NCI-H1048 (cell line): Measurements from ENCODE around the gene CYP2J2.
A peak's percentile ranks its signal among the peaks of the same experiment; 100 is the strongest.
"Not testable (repeated sequence)": the region's sequence is repeated elsewhere in the genome, so short reads cannot be mapped to it uniquely, and the experiment has no call there.

Experiments used
- DNase-seq: peaks from one replicate; lab custom pipeline; 2025; lab: John Stamatoyannopoulos, UW

CYP2J2 gene, protein sequence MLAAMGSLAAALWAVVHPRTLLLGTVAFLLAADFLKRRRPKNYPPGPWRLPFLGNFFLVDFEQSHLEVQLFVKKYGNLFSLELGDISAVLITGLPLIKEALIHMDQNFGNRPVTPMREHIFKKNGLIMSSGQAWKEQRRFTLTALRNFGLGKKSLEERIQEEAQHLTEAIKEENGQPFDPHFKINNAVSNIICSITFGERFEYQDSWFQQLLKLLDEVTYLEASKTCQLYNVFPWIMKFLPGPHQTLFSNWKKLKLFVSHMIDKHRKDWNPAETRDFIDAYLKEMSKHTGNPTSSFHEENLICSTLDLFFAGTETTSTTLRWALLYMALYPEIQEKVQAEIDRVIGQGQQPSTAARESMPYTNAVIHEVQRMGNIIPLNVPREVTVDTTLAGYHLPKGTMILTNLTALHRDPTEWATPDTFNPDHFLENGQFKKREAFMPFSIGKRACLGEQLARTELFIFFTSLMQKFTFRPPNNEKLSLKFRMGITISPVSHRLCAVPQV

DNA sequence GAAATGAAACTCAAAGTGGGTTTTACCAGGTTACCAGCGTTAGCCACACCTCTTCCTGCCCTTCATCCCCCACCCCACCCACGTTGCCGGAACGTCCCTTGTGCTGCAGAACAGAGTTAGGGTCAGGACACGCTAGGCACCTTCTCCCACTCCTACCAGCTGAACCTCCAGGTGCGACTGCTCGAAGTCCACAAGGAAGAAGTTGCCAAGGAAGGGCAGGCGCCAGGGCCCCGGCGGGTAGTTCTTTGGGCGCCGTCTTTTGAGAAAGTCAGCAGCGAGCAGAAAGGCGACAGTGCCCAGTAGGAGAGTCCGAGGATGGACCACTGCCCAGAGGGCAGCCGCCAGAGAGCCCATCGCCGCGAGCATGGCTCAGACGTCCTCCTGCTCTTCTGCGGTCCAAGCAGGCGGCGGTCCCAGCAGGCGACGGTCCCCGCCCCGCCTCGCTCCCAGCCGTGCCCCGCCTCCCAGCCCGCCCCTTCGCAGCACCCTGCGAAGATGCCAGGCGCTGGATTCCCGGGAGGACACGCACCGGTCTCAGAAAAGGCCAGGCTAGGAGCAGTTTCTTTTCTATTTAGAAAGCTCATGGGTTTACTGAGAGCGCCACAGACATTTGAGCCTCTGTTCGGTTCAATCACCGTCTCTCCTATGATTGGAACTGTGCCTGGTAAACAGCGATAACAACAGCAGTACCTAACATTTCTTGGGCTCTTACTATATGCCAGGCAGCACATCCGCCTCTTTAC, at the start of gene CYP2J2:
CYP2J2 (minus strand) TSS at position 393 of the 743 bp plus-strand sequence; CDS start at position 366, 27 bp downstream.
- DNase-seq: no peak

DNA sequence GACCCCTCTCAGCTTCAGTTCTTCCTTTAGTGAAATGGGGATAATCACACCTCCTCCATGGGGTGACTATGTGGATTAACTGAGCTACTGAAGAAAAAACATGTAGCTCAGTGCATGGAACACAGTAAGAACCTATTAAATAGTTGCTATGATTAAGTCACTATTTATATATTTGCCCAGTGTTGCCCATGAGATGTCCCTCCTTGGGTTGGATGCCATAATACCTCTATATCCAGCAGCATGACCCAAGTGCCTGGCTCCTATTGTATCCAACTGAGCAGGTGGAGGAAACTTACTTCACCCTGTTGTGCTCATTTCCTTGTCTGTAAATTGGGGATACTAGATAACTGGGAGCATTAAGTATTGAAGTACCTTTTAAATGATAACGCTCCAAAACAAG, 47.1 kb upstream of the CYP2J2 start:
- DNase-seq: no peak

DNA sequence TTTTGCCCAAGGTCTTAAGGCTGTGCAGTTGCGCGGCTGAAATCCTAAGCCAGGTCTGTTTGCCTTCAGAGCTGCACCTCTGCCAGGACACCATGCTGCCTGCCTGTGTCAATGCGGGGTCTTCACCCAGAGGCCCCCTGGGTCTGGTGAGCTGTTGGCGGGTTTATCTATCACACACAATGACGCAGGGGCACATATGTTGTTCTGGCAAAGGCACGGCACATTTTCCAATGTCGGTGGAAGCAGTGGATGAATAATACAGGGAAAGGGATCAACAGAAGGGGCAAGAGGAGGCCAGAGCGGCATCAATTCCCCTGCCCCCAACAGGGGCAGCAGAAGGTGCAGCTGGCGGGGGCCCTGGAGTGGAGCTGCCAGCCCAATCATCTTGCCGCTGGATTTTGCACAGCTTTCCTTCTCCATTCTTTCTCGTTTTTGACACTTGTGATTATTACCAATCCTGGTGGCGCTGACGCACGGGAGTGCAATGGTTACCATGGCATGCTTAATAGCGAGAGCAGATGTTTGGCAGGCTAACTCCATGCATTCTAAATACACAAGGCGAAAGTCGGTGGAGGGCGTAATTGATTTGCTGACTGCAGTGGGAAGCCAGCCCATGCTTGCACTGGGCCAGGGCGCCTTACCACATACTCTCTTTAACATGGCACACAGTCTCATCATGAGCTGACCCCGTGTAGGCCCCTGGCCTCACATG, 45.8 kb upstream of the CYP2J2 start:
- no peak for DNase-seq

DNA sequence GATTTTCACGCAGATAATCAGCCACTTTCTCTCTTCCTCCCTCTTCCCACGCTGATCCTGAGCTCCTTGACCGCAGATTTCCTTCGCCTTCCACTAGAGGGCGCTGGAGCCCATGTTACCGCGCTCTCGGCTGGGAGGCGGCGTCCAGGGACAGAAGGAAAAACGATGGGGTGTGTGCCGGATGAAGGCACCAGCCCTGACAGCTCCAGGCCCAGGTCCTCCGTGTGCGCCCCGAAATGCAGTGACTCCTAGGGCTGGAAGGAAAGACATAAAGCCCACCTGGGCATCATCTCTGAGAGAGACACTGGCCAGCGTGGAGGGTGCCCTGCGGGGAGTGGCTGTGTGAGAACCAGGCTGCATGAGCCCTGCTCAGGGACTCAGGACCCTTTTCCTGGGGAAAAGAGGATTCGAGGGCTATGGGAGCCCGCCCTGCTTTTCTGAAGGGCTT, 44.9 kb upstream of the CYP2J2 start:
- DNase-seq: peak; percentile 37

DNA sequence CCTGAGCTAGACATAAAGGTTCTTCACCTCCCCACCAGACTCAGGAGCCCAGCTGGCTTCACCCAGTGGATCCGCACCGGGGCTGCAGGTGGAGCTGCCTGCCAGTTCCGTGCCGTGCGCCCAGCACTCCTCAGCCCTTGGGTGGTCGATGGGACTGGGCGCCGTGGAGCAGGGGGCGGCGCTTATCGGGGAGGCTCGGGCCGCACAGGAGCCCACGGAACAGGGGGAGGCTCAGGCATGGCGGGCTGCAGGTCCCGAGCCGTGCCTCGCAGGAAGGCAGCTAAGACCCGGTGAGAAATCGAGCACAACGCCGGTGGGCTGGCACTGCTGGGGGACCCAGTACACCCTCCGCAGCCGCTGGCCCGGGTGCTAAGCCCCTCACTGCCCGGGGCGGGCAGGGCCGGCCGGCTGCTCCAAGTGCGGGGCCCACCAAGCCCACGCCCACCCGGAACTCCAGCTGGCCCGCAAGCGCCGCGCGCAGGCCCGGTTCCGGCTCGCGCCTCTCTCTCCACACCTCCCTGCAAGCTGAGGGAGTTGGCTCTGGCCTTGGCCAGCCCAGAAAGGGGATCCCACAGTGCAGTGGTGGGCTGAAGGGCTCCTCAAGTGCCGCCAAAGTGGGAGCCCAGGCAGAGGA, 43.1 kb upstream of the CYP2J2 start:
- not testable (repeated sequence) for DNase-seq

DNA sequence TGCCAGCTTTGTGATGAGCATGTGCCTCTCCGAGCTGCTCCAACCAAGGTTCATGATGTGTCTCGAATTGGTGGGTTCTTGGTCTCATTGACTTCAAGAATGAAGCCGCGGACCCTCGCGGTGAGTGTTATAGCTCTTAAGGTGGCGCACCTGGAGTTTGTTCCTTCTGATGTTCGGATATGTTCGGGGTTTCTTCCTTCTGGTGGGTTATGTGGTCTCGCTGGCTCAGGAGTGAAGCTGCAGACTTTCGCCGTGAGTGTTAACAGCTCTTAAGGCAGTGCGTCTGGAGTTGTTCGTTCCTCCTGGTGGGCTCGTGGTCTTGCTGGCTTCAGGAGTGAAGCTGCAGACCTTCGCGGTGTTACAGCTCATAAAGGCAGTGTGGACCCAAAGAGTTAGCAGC, 42.2 kb upstream of the CYP2J2 start:
- not testable (repeated sequence) for DNase-seq

DNA sequence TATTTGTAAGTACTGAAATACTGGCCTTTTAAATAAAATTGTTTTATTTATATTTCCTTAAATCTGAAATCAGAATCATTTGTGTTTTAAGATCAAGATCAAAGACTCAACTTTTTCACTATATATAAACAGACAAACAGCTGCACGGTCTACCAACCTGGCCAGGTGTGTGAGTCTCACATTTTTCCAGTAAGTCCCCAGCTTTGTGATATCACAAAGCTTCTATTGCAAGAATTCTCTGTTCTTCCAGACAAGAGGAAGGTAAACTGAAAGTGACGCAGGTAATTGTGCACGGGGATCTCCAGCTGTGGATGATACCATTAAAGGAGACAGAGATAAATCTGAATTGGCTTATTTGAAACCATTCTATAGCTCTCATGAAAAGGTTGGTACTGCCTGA, 41.2 kb upstream of the CYP2J2 start:
- DNase-seq: no peak

DNA sequence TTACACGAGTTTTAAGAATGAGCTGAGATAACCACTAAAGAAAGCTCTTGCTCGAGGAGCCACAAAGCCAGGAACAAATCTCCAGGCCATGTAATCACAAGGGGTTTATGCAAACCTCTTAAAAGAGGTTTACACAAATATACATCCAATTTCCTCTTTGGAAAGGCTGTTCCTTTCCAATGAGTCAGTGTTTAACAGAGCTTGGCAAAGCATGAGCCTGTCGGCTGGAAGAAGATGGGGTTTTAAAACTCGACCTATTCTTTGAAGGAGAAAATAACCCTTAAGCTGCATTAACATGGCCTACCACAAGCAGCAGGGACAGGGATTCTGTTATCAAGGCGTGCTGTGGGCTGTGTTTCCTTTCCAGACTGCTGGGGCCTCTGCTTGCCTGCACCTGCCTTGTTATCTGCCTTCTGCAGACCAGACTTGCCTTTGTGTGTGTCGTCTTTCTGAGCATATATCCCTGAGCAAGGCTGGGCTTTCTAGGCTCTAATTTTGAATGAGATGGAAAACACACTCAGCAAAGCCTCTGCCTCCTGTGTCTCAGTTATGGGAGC, 40.6 kb upstream of the CYP2J2 start:
- no peak for DNase-seq

DNA sequence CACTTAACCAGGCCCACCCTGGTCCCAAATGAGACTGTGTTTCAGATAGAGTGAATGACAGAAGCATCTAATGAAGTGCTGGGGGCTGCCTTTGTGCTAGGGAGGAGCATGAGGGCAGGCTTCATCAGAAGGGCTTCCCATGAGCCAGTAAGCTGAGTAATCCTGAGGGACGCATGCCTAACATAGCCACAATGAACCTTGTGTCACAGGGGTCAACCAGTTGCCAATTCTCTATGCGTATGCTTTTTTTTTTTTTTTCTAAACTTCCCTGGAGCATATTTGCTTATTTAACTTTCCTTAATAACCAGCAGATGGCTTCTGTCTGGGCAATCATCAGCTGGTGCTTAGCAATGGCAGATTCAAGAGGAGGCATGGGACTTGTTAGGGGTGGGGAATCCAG, 25.5 kb upstream of the CYP2J2 start:
- DNase-seq: no peak

DNA sequence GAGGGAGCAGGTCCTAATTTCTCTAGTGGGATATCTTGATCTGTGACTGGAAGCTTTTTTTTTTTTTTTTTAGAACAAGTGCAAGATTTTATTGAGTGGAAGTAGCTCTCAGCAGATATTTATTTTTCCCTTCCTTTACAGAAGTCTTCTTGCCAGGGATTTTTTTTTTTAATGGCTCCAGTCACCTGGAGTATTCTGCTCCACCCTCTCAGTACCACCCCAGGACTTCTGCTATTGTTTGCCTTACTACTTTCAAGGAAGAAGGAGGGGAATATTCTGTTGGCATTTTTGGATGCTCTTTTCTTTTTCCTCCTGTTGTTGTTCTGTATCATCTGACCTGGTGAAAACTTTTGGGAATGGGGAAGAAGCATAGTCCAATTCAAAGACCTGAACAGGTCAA, 23.1 kb upstream of the CYP2J2 start:
- DNase-seq: no peak

DNA sequence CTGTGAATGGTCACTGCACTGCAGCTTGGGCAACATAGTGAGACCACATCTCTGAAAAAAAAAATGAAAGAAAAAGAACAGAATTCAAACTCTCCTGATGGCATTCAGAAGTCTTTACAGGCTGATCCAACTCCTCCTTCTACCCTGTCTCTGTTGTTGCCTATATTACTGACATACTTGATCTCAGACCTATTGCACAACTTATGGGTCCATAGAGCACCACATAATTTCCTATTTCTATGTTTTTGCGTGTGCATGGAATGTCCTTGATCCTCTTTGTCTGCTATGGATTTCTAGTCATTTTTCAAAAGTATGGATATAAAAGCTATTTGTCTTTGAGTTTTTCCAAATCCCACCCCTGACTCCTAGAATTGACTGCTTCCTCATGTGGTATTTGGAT, 22.4 kb upstream of the CYP2J2 start:
- no peak for DNase-seq

DNA sequence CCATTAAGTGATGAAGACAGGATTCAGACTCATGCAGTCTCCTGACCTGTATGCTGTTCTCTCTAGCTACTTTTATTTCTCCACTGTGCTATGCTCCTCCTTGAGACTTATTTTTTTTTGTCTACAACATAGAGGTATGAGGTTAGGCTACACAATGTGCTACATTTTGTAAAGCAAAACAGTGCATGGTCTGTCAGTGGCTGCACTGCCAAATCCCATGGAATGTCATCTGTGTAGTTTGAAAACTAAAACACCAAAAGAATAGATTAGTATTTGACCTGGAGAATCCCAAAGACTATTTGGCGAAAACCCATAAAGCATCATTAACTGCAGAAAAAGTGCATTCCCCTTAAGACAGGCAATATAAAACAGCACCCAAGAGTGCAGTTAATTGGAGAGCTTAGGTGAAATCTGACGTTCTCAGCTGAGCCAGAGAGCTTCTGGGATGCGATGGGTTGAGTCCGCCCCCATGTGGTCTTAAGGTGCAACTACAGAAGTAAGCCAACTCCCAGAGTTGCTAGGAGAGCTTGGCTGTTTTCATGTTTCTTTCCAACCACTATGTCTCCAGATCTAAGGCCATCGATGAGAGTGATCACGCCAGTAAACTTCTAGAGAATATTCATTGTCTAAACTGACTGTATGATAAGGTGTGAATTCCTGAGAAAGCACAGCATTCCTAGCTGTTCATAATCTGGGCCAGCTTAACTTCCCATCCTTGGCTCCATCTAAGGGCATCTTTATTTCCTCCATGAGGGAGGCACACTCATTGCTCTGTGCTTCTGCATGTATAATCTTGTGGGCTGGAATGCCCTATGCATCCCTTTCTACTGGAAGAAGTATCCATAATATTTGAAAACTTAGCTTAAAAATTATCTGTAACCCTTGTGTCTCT, 20.7 kb upstream of the CYP2J2 start:
- peak; percentile 42 for DNase-seq

DNA sequence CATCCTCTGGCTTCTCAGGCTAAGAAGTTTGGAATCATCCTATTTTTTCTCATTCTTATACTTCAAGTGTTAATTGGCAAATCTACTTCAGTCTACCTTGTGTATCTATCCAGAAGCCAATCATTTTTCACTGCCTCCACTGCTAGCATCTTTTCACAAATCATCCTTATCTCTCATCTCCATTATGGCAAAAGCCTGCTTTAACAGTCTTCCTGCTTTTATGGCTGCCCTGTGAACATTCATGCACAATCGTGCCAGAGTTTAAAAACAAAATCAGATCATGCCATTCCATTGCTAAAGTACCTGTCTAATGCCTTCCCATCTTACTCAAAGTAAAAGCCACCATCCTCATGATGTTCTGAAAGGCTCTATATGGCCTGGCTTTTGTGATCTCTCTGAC, 19.2 kb upstream of the CYP2J2 start:
- no peak for DNase-seq

DNA sequence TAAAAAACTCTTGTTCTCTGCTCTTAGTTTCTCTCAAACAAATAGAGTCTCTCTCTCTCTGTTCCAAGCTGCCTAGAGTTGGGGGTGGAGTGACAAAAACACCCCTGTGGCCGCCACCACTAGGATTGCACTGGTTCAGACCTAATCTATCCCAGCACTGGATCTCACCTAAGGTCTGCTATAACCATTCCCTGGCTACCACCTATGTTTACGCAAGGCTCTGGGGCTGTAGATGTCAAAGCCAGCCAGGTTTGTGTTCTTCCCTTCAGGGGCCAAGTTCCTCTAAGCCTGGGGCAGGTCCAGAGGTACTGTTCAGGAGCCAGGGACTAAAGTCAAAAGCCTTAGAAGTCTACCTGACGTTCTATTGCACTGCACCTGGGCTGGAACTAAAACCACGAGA, 12.8 kb upstream of the CYP2J2 start:
- no peak for DNase-seq

DNA sequence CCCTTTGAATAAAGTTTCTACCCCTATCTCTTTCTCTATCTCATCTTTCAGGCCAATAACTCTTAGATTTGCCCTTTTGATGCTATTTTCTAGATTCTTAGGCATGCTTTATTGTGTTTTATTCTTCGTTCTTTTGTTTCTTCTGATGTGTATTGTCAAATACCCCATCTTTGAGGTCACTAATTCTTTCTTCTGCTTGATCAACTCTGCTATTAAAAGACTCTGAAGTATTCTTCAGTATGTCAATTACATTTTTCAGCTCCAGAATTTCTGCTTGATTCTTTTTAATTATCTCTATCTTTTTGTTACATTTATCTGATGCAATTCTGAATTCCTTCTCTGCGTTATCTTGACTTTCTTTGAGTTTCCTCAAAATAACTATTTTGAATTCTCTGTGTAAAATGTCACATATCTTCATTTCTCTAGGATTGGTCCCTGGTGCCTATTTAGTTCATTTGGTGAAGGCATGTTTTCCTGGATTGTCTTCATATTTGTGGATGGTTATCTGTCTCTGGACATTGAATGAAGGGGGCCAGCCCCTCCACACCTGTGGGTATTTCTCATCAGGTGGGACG, 11.2 kb upstream of the CYP2J2 start:
- no peak for DNase-seq

DNA sequence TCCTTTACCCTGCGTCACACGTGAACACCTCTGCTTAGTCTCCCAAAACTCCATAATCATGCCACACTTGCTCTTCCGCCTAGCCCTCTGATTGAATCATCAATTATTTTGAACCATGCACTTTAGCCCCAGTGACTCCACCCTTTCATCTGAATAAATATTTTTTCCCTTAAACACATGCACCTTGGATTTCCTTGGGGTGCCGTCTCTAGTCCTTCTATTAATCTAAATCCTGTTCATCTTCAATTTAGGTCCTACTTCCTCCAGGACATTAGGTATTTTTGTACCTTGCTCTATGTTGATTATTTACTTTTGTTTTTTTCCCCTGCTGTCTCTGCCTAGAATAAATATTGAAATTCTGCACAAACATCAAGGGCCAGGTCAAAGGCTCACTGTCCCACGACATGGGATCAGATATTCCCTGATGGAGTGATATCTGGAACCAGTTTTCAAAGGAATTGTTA, 9.8 kb upstream of the CYP2J2 start:
- no peak for DNase-seq

DNA sequence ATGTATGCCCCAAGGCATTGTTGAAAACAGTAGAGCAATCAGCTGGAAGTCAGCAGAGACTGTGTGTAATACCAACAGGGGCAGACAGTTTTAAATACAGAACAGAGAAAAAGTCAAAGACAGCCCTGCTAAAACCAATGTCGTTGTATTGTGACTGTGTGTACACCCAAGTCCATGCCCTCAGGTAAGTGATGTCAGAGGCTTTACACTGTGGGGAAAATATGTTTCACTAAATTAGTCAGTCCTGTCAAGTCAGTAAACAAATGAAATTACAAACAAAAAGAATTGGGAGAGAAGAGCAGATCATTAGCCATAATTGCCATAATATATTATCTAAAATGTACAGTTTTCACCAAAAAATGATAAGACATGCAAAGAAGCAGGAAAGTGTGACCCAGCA, 2.4 kb upstream of the CYP2J2 start:
- no peak for DNase-seq

DNA sequence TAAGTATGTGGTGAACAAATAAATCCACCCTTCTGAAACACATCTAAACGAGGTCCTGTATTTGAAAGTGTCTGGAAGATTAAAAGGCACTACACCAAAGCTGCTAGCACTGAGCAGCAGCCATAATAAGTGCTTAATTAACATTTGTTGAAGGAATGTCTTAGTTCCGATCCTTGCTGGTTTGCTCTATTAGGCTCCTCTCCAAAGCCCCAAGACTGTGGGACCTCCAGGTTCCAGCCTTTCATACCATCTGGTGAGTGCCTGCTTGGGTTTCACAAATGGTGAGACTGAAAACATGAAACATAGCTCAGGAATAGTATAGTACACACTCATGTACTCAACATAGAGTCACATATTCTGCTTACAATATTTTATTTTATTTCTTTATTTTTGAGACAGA, 640 bp upstream of the CYP2J2 start:
- DNase-seq: no peak

DNA sequence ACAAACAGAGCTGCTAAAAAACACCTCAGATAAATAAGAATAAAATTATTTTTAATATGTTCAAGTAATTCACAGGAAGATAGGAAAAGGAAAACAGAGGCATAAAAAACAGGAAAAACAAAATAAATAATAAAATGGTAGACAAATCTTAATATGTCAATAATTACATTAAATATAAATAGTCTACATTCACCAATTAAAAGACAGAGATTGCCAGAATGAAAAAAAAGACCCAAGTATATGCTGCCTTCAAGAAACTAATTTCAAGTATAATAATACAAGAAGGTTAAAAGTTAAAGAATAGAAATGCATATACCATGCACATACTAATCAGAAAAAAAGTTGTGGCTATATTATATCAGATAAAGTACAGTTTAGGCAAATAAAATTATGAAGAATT, 1.9 kb downstream of the CYP2J2 start:
- DNase-seq: no peak

DNA sequence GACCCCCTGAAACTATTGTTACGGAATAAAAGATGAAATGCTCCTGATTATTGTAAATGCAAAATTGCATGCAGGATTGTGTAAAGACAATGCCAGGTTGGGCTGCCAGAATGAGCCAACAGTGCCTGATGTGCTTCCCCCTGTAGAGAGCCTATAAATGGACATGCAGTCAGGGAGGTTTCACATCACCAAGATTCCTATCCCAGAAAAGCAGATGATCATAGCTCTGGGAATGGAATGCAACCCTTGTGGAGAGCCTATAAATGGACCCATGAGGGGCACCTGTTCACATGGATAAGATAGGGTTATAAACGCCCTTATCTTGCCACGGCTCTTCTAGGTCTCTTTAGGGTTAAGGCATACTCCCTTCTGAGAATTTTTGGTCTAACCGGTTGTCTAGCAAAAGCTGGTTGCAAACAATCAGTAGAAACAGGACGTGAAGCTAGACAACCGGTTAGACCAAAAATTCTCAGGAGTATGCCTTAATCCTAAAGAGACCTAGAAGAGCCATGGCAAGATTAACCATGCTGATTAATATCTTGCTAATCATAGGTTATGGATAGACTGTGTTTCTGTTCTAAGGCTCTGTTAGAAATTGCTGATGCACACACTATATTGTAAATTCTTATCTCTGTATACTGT, 5.2 kb downstream of the CYP2J2 start:
- DNase-seq: not testable (repeated sequence)
